Pons (tissue), 1 donor: ENCODE results near the gene MX1.

Source experiments
- DNase-seq: peaks from one replicate; pipeline ENCODE4 v3.0.0-alpha.2; 2016; ENCODE audit warnings: low spot score

MX1 gene

DNA sequence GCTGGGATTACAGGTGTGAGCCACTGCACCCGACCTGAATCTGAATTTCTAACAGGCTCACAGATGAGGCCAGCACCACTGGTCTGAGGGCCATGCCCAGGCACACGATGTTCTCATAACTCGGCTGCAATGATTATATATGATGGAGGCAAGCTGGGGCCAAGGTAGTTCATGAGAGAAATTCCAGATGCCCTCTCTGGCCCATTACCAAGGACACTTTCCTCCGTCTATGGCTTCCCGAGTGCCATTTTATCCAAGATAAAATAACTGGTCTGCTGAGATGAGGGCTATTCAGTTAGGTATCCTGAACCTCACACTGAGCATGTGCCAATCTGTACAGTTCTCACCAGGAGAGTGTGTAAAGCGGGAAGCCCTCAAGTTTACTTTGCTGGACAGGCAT is 65.4 kb downstream of the MX1 start:
- DNase-seq = no peak

DNA sequence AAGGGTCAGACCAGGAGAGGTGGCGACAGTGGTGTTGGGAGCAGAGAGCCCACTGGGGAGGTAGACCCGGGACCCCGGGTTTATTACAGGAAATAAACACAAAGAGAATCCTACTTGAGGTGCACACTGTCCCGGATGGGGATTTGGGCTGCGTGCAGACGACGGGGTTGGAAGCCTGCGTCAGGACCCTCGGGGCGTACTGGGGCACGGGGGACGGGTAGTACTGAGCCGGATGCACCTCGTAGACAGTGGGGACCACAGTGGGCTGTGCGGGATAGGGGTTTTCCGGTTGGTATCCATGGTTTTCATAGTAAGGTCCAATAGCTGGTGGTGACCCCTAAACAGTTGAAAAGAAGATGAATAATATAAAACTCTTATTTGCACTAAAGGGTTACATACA is 68.2 kb downstream of the MX1 start:
- DNase-seq = no peak

GRCh38 chr21:41497008-41497407 is 71.0 kb downstream of the MX1 start:
- DNase-seq = no peak

DNA sequence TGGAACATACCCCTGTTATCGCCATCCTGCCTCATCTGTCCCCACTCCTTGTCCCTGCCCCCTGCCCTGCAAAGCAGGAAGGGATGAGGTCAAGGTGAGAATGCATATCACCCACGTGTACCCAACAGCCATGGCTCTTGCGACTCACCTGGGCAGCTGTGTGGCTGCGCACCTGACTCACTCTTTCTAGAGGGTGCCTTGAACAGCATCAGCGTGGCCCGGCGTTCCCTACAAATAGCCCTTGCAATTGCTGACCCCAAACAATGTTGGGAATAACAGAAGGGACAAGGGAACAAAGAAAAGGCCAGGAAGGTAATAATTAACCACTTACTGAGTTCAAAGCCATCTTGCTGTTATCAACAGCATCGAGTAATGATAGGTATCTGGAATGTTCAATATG is 71.7 kb downstream of the MX1 start:
- no peak for DNase-seq

- DNase-seq = no peak
Observed at GRCh38 chr21:41499920-41500319, 73.9 kb downstream of the MX1 start.

- no peak for DNase-seq
Observed at GRCh38 chr21:41500363-41500762, 74.3 kb downstream of the MX1 start.

DNA sequence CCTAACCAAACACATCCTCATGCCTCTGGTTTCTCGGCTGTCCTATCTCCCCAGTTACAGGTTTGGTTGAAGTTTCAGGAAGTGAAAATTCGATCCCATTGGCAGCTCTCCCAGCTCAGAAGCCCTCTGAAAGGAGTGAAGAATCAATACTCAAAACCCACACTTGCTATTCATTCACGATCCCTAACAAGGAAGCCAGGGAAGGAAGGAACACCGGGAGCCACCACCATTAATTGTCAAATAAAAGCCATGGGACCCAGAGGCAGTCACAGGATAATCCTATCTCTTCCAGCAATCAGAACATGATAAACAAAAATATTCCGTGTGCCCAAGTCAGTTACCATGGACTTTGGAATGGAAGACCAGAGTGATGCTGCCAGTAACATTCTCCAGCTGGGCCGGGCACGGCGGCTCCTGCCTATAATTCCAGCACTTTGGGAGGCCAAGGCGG is 74.9 kb downstream of the MX1 start:
- DNase-seq = no peak

DNA sequence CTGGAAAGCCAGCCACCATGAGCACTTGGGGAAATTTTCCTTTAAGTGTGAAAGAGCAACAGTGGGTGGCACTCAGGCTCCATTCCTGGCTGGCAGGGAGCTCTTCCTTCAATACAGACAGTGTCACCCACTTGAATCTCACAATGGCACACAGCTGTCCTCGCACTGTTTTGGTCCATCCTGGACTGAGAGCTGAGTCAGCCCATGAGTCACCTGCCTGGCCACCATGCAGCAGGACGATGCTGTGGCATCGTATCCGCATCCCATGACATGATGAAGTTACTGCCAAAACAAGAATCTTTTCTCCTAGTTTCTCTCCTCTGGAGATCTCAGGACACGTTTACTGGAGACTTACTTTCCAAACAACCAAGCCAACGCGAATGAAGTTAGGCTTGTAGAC is 75.9 kb downstream of the MX1 start:
- DNase-seq = no peak

- DNase-seq = no peak
Observed at GRCh38 chr21:41503331-41503730, 77.3 kb downstream of the MX1 start.

- no peak for DNase-seq
Observed at GRCh38 chr21:41504030-41504429, 78.0 kb downstream of the MX1 start.

DNA sequence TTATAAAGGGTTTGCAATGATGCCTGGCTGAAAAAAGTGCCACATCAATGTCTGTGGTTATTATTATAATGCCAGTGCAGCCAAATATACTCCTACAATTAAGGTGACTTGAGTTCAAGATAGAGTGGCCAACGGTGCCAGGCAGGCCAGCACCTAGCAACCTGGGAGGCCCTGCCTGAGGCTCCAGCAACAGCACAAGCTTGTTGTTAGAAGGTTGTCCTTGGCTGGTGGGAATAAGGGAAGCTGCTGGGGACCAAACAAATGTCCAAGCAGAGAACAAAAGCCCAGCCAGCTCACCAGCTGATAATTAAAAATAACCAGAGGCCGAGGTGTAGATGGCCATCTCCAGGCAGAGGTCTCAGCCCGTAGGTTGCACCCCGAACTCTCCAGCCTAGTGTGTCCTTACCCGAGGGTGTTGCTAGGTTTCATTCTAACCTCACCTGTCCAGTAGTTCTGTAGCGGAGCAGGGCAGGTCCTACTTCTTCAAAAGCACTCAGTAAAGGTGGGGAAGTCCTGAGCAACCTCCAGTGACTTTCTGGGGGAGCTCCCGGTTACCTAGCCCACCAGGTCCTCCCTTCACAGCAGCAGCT is 80.1 kb downstream of the MX1 start:
- DNase-seq = no peak

DNA sequence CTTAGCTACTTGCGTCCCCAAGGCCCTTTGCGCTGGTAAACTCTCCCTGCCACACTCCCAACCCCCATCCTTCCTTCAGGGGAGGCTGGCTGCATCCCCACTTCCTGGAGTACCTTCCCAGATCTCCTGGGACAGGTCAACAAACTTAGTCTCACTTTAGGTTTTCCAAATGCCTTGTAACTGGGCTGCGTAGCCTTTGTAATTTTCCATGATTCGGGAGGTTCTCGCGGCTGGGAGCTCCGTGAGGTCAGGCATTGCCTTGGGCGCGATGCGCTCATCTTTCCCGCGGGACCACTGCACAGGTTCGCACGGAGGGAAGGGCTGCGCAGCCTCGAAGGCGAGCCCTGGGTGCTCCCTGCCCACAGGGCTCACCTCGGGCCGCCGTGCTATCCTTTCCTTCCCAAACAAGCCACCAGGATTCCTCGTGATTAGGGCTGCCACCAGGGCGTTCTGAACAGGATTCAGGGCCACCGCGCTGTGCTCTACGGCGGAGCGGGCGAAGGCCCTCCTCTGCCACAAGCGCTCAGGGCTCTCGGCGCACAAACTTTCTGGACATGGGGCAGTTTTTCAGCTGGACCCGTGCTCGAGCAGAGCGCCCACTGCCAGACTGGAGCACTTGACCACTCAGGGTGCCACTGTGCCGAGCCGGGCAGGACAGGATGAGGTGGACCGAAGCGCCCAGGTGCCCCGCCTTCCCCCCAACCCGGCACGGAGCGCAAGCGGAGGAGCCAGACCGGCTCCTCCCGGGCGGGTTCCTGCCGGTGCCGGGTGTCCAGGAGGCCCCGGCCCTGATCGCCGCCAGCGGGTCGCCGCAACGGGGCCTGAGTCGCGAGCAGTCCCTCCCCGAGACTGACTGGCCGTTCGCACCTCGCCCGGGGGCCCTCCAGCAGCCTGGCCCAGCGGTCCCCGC is 80.8 kb downstream of the MX1 start:
- DNase-seq = no peak

DNA sequence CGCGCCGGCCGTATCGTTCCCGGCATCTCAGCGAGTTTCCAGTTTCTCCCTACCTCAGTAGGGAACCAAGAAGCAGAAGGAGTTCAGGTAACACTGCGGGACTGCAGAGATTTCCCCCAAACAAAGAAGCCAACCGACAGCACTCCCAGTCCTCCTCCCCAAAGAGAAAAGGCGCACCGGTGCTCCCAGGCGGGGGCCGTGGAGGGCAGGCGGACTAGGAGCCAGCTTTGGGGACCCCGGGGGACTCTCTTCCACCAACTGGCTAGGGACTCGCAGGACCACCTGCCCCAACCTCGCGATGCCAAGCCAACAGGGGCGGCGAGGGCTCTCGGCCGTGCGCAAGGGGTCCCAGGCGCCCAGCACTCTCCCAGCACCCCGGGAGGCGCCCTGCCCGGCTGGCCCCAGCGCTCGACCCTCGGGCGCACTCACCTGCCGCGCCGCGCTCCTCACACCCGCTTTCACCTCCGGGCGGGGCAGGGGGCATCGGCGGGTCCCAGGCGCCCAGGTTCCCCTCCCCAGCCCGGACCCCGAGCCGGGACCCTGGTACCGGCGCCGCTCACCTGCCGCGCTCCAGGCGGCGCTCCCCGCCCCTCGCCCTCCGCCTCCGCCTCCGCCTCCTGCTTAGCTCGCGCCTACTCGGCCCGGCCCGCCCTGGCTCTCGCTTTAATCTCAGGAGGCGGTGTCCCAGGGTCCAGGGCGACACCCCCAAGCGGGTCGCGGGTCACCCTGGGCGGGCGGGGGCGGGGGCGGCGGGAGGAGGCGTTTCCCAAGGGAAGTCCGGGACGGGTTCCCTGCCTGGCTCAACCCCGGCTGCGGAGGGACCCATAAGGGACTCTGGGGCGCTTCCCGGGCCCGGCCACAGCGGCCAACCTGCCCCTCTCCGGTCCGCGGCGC is 81.7 kb downstream of the MX1 start, which contains the start of gene TMPRSS2:
TSS of gene TMPRSS2 (minus strand) at position 638 of the 894 bp plus-strand sequence. CDS start 10,025 bp downstream, outside the sequence.
- no peak for DNase-seq

- DNase-seq = no peak
Observed at GRCh38 chr21:41508415-41509144, 82.5 kb downstream of the MX1 start.
